HEK293 (cell line): Measurements from ENCODE around the gene EIF5B.

Experiments used
- CTCF ChIA-PET: fragments of 350-600 bp; formaldehyde crosslinking; extraction: SDS; loops from one replicate; lab custom pipeline; 2021; ENCODE audit warnings: antibody characterized with exemption; lab: Yijun Ruan, JAX
- POLR2A ChIA-PET: fragments of 300-600 bp; formaldehyde crosslinking; extraction: SDS; loops from one replicate; lab custom pipeline; 2020; ENCODE audit warnings: antibody characterized with exemption, inconsistent platforms; lab: Yijun Ruan, JAX
- H3K27ac ChIP-seq: fragments of 200-500 bp; sonication (Bioruptor generic); 2 replicates; pipeline ENCODE4 v1.5.1; 2014; ENCODE audit warnings: low read depth, low read length, control low read depth, inconsistent platforms; ENCODE audit errors: extremely low read depth
- H3K36me3 ChIP-seq, 2 experiments: fragments of 200-500 bp in 1 of 2; sonication (Bioruptor generic) in 1 of 2; 1 replicate in 1 of 2; 2 replicates in 1 of 2; pipeline ENCODE4 v1.5.1; 2014 to 2017; ENCODE audit warnings: inconsistent platforms in 2 of 2, low read length in 2 of 2; ENCODE audit not compliant: control insufficient read depth in 2 of 2, insufficient read depth in 1 of 2
- H3K4me1 ChIP-seq: fragments of 200-500 bp; sonication (Bioruptor generic); 2 replicates; pipeline ENCODE4 v1.5.1; 2014; ENCODE audit warnings: mild to moderate bottlenecking, low read length, inconsistent platforms; ENCODE audit not compliant: control insufficient read depth, insufficient read depth
- H3K4me3 ChIP-seq: 2 replicates; pipeline ENCODE4 v1.5.1; 2011; ENCODE audit warnings: low read depth, mild to moderate bottlenecking, control low read depth, low read length, moderate library complexity
- H3K9me3 ChIP-seq: fragments of 200-500 bp; sonication (Bioruptor generic); 2 replicates; pipeline ENCODE4 v1.5.1; 2014; ENCODE audit warnings: low read depth, low read length, inconsistent platforms; ENCODE audit not compliant: control insufficient read depth, insufficient read depth
- KLF17 ChIP-seq: fragments of 450-650 bp; formaldehyde crosslinking; IDR thresholded peaks from 2 replicates; pipeline ENCODE4 v1.5.1; 2016; ENCODE audit warnings: missing biosample characterization, missing genetic modification characterization
- ZBTB44 ChIP-seq: fragments of 450-650 bp; IDR thresholded peaks from 2 replicates; pipeline ENCODE4 v1.5.1; 2018; ENCODE audit warnings: missing biosample characterization, mild to moderate bottlenecking, missing genetic modification characterization
- ZBTB49 ChIP-seq: fragments of 450-650 bp; formaldehyde crosslinking; IDR thresholded peaks from 2 replicates; pipeline ENCODE4 v1.5.1; 2016; ENCODE audit warnings: missing biosample characterization, missing genetic modification characterization, low read depth
- ZFHX2 ChIP-seq: fragments of 450-650 bp; formaldehyde crosslinking; conservative IDR thresholded peaks from 2 replicates; pipeline ENCODE4 v1.5.1; 2016; ENCODE audit warnings: missing biosample characterization, missing genetic modification characterization
- ZNF132 ChIP-seq: fragments of 450-650 bp; formaldehyde crosslinking; IDR thresholded peaks from 2 replicates; pipeline ENCODE4 v1.5.1; 2017; ENCODE audit warnings: missing biosample characterization, missing genetic modification characterization, borderline replicate concordance
- ZNF223 ChIP-seq: fragments of 450-650 bp; formaldehyde crosslinking; IDR thresholded peaks from 2 replicates; pipeline ENCODE4 v1.5.1; 2016; ENCODE audit warnings: missing biosample characterization, missing genetic modification characterization
- ZNF37A ChIP-seq: fragments of 450-650 bp; IDR thresholded peaks from 2 replicates; pipeline ENCODE4 v1.5.1; 2018; ENCODE audit warnings: missing biosample characterization, missing genetic modification characterization
- ZNF423 ChIP-seq: fragments of 450-650 bp; formaldehyde crosslinking; IDR thresholded peaks from 2 replicates; pipeline ENCODE4 v1.5.1; 2016; ENCODE audit warnings: missing biosample characterization, missing genetic modification characterization
- ZNF624 ChIP-seq: fragments of 450-650 bp; formaldehyde crosslinking; IDR thresholded peaks from 2 replicates; pipeline ENCODE4 v1.5.1; 2017; ENCODE audit warnings: missing biosample characterization, missing genetic modification characterization
- ZNF629 ChIP-seq: fragments of 450-650 bp; formaldehyde crosslinking; IDR thresholded peaks from 2 replicates; pipeline ENCODE4 v1.5.1; 2017; ENCODE audit warnings: missing biosample characterization, missing genetic modification characterization
- ZNF639 ChIP-seq: fragments of 450-650 bp; formaldehyde crosslinking; IDR thresholded peaks from 2 replicates; pipeline ENCODE4 v1.5.1; 2016; ENCODE audit warnings: missing biosample characterization, missing genetic modification characterization
- ZNF701 ChIP-seq: fragments of 450-650 bp; formaldehyde crosslinking; IDR thresholded peaks from 2 replicates; pipeline ENCODE4 v1.5.1; 2016; ENCODE audit warnings: missing biosample characterization, missing genetic modification characterization
- ZNF791 ChIP-seq: fragments of 450-650 bp; formaldehyde crosslinking; IDR thresholded peaks from 2 replicates; pipeline ENCODE4 v1.5.1; 2016; ENCODE audit warnings: missing biosample characterization, missing genetic modification characterization
- ZSCAN18 ChIP-seq: fragments of 450-650 bp; formaldehyde crosslinking; IDR thresholded peaks from 2 replicates; pipeline ENCODE4 v1.5.1; 2016; ENCODE audit warnings: missing biosample characterization, missing genetic modification characterization

EIF5B gene

GRCh38 chr2:99395589-99396130 is 58.5 kb downstream of the EIF5B start:
- Histone ChIP-seq H3K4me1 (no peaks in the 10 kb centered on the region), H3K27ac (no peak overlapping the region), H3K36me3 (peaks cover 62 to 98% of the 10 kb centered on the region in 2 experiments), H3K9me3 (no peaks in the 10 kb centered on the region), H3K4me3 (no peak overlapping the region)
- TF ChIP-seq ZNF629 (tag by site-specific recombination) (no peak), ZNF791 (no peak), ZNF423 (no peak), ZNF223 (tag by site-specific recombination) (no peak), ZBTB44 (tag by site-specific recombination) (no peak), ZFHX2 (tag by site-specific recombination) (no peak), ZNF132 (tag by site-specific recombination) (no peak), ZNF37A (no peak), KLF17 (tag by site-specific recombination) (no peak), ZBTB49 (tag by site-specific recombination) (no peak)
- ChIA-PET POLR2A (no interaction called here), CTCF (interaction anchor here (0.5 kb wide), 1 partner anchor 11 kb away, joined by 3 read pairs; no protein-coding TSS in a partner anchor)

- H3K36me3 ChIP-seq = peaks cover 62 to 96% of the 10 kb centered on the region in 2 experiments
- H3K27ac ChIP-seq = no peak overlapping the region
- H3K9me3 ChIP-seq = no peaks in the 10 kb centered on the region
- ChIA-PET CTCF (no interaction called here), POLR2A (no interaction called here)
- no peak overlapping the region for H3K4me3 ChIP-seq
- no peaks in the 10 kb centered on the region for H3K4me1 ChIP-seq
- TF ChIP-seq ZSCAN18 (tag by site-specific recombination) (no peak), ZNF701 (no peak), ZNF624 (tag by site-specific recombination) (no peak), ZNF639 (tag by site-specific recombination) (no peak)
These were observed 60.2 kb downstream of the EIF5B start for GRCh38 chr2:99397266-99397920.
